NCI-H2081 (cell line): Measurements from ENCODE around the gene NTN3.
"Not testable (repeated sequence)": the region's sequence is repeated elsewhere in the genome, so short reads cannot be mapped to it uniquely, and the experiment has no call there.

ENCODE experiments used
- DNase-seq, 2 experiments: peaks; one replicate each; lab custom pipeline; 2025; lab: John Stamatoyannopoulos, UW

Gene NTN3

GRCh38 chr16:2471016-2471652 is at the start of gene NTN3:
Gene NTN3, plus strand, starts transcription at chr16:2471297. Its CDS starts 405 bp downstream, at chr16:2471702.
- peak; percentile 71 to 79 for DNase-seq

DNA sequence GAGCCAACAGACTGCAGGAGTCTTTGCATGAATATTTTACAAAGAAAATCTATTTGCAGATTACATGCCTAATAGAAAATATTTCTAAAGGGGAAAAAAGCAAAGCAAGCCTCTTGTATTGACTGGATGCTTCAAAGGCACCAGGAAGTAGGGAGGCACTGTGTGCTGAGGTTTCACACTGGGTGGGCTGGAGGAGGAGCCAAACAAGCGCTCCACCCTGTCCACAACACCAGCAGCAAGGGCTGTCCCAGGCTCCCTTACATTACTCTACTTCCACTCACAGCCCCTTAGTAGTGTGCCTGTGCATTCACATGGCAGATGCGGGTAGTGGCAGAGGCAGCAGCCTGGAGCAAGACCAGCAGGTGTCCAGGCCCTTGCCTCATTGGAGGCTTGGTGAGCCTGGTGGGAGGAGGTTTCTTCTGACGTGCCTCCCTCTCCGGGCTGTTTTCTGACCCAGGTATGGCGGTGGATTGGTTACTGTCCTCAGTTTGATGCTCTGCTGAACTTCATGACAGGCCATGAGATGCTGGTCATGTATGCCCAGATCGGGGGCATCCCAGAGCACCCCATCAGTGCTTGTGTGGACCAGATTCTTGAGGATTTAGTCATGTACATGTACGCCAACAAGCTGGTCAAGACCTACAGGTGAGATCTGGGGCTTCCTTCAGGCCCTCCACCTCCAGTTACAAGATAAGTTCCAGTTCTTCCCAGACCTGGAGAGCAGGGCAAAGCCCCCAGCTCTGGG is 48.8 kb upstream of the NTN3 start:
- no peak for DNase-seq

DNA sequence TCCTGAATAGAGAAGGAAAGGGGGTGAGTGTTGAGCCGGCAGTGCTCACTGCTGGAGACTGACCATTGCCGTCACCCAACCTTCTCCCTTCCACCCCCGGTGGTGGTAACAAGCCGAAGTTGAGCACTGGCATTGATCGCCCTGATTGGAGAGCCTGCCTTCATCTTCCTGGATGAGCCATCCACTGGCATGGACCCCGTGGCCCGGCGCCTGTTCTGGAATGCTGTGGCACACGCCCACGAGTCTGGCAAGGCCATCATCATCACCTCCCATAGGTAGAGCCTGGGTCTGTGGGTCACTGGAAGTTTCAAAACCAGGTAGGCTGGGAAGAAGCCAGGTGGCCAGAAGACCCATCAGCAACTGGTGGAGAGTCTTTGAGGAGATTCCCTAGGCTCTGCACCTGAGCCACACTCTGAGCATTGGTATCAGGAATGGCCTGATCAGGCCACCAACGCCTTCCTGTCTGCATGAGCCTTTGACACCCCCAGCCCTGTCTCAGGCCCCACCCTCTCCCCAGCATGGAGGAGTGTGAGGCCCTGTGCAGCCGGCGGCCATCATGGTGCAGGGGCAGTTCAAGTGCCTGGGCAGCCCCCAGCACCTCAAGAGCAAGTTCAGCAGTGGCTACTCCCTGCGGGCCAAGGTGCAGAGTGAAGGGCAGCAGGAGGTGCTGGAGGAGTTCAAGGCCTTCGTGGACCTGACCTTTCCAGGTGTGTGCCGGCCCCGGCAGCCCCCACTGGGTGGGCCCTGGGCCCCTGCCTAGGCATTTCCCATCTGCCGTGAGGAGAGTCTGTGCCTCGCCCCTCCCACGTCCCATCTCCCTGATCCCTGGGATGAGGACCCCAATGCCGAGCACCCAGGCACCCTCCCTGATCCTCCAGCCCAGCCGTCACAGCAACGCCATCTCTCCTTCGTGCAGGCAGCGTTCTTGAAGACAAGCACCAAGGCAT is 46.8 kb upstream of the NTN3 start:
- no peak for DNase-seq

DNA sequence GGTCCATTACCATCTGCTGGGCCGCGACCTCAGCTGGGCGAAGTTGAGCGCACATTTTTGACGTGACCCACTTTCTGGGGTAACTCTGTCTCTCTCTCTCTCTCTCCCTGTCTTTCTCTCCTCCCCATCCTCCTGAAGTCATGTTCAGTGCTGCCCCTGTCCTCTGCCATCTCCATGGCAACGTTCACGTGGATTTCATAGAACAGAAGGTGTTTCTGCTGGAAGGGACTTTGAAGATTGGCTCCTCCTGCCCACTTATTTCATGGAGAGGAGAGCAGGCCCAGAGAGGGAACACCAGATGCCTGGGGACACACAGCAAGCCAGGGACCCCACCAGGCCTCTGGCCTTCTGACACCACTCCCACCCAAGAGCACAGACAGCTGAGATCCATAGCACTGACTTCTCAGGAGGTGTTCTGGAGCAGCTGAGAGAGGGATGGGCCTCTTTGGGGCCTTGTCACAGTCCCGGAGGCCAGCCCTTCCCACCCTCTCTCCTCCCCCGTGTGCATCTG is 46.0 kb upstream of the NTN3 start:
- DNase-seq = no peak

GRCh38 chr16:2425825-2426430 is 45.2 kb upstream of the NTN3 start:
- DNase-seq = no peak

GRCh38 chr16:2426941-2427361 is 44.1 kb upstream of the NTN3 start:
- DNase-seq = no peak

GRCh38 chr16:2427526-2427925 is 43.6 kb upstream of the NTN3 start:
- DNase-seq = no peak

DNA sequence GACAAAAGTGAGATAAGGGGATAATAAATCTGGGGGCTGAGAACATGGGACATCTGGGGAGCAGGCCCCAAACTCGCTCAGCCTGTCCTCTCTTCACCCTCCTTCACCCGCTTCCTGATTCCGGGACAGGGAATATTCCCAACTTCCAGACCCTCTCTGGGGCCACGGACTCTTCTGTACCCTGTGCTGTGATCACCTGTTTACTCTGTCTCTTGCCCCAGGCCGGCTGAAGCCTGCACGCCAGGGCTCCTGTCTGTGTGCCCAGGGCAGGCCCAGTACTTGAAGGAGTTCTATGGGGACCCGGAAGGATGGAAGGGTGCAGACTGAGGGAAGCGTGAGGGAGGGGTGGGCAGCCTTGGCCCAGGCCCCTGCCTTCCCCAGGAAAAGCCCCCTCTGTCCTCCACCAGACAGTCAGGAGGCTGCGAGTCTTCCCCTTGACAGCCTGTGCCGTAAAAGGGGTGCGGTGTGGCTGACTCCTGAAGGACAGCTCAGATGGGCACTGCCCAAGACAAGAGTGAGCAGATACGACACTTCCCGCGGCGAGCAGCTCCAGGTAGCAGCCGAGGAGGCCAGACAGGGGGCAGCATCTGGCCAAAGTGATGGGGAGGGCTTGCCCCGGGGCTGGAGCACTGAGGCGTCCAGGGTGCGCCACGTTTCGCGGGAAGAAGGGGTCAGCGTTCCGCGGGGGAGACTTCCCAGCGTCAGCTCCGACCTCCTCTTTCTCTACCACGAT is 42.9 kb upstream of the NTN3 start:
- no peak for DNase-seq

- DNase-seq = no peak
Measured at GRCh38 chr16:2428784-2429033, 42.4 kb upstream of the NTN3 start.

DNA sequence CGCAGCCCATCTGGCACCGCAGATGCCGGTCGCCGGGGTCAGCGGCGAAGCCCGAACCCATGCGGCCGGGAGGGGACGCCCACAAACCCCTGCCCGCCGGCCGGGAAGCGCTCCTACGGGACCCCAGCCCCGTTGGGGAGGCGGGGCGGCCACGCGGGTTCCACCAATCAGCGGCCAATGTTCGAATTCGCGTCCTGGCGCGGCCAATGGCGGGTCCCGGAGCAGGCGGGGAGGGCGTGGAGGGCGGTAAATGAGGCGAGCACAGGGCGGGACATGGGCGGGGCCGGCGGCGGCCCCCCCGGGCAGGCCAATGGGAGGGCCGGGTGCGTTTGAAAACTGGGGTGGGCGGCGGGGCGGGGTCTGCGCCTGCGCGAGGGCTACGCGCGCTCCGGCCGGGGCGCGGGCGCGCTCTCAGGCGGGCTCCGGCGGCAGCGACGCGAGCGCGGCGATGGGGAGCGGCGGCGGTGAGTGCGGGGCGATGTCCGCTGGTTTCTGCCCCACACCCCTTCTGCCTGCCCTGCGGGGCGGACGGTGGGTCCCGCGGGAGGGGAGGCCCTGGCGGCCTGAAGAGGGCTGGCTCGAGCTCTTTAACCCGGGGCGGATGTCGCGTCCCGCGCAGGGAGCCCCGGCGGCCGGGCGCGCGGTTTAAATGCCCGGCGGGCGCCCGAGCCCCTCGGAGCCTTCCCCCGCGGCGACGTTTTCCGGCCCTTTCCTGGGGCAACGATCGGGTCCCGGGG is 41.9 kb upstream of the NTN3 start, which contains the start of gene CCNF:
Gene CCNF (plus strand): TSS at position 414 of the 737 bp plus-strand sequence. CDS start 35 bp downstream, at position 449.
- DNase-seq = peak; percentile 95 to 96

DNA sequence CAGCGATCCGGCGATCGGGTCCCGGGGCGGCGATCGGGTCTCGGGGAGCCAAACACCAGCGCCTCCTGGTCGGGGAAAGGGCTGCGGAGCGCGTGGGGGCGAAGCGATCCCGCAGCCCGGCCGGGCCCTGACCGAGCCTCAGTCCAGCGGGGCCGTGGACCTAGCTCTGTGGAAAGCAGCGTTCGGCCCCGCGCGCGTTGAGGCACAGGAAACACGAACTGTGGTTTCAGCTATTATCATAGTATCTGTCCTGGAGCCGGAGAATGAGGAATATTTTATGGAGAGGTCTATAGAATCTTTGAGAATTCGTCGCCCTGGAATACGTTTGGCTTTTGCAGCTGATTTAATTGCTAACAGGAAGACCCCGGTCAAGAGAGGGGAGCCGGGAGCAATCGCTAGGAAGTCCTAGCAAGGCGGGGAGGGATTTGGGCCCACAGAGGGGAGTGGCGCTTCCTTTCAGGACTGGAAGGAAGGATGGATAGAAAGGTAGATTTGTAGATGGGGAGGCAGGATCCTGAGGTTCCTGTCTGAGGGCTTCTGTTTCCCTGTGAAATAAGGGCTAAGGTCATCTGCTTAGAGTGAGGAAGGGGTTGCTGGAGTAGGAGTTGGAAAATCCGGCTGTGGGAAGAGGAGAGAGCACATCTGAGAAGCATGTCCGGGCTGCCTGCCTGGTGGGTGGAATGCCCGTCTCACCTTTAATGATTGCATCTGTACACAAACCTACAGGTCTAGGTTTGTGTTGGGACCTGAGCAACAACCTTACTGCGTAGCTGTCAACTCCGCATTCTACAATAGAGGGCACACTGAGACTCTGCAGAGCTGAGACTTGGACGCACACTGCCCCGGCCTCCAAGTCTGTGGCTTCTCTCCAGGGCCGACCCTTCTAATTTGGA is 41.1 kb upstream of the NTN3 start:
- peak in 1 of 2 experiments; percentile 27 for DNase-seq

- no peak for DNase-seq
Measured at GRCh38 chr16:2432286-2432685, 38.8 kb upstream of the NTN3 start.

- DNase-seq = no peak
Measured at GRCh38 chr16:2432801-2433505, 38.1 kb upstream of the NTN3 start.

GRCh38 chr16:2435236-2435635 is 35.9 kb upstream of the NTN3 start:
- DNase-seq = not testable (repeated sequence)

GRCh38 chr16:2436110-2436509 is 35.0 kb upstream of the NTN3 start:
- DNase-seq = no peak

GRCh38 chr16:2437032-2437790 is 33.9 kb upstream of the NTN3 start:
- DNase-seq = no peak

DNA sequence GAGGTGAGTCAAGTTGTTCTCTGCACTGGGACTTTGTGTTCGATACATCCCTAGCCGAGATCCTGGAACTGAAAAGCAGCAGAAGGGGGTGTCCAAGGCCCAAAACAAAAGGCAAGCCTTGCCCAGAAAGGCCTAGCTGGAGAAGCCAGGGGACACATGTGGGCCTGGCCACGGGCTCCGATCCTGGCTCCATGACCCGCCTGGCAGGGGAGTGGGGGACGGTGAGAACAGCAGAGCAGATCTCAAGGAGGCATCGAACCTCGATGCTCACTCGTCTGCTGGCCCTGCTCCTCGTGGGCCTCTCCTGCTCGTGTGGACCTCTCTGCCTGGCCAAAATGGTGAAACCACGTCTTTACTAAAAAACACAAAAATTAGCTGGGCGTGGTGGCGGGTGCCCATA is 33.0 kb upstream of the NTN3 start:
- DNase-seq = no peak

GRCh38 chr16:2439598-2439997 is 31.5 kb upstream of the NTN3 start:
- DNase-seq = no peak
